Neural cell (in vitro differentiated cells): ENCODE data around the gene DNAH6. TPM values are rescaled to one million over a fixed set of nuclear protein-coding genes. Genes with fewer than 3 reads are reported as not detected.

Experiments
- H2AFZ ChIP-seq: fragments of 200-600, 300-800 bp; sonication (generic), shearing (Covaris generic); 2 replicates; pipeline ENCODE4 v1.6.0; 2014; ENCODE audit warnings: low read depth, mild to moderate bottlenecking, antibody characterized with exemption, low read length, moderate library complexity
- H3F3A ChIP-seq: fragments of 200-600 bp; shearing (Covaris generic); 2 replicates; pipeline ENCODE4 v1.6.1; 2016; ENCODE audit warnings: mild to moderate bottlenecking, moderate library complexity, mixed read lengths, antibody characterized with exemption, low read length; ENCODE audit not compliant: insufficient read depth, poor library complexity, severe bottlenecking
- H3K27ac ChIP-seq: fragments of 200-600, 300-800 bp; sonication (generic), shearing (Covaris generic); 2 replicates; pipeline ENCODE4 v1.5.1; 2014; ENCODE audit warnings: mild to moderate bottlenecking, low read length, moderate library complexity
- H3K27me3 ChIP-seq: fragments of 300-800, 200-600 bp; sonication (generic), shearing (Covaris generic); 2 replicates; pipeline ENCODE4 v1.6.0; 2014; ENCODE audit warnings: mild to moderate bottlenecking, low read depth, low read length, moderate library complexity; ENCODE audit not compliant: insufficient read depth
- H3K36me3 ChIP-seq: fragments of 300-800, 200-600 bp; sonication (generic), shearing (Covaris generic); 2 replicates; pipeline ENCODE4 v1.5.1; 2014; ENCODE audit warnings: mild to moderate bottlenecking, antibody characterized with exemption, low read length, moderate library complexity; ENCODE audit not compliant: insufficient read depth
- H3K4me2 ChIP-seq: fragments of 300-800, 200-600 bp; sonication (generic), shearing (Covaris generic); 2 replicates; pipeline ENCODE4 v1.6.0; 2014; ENCODE audit warnings: mild to moderate bottlenecking, low read length
- H3K4me3 ChIP-seq: fragments of 300-800, 200-600 bp; sonication (generic), shearing (Covaris generic); 2 replicates; pipeline ENCODE4 v1.5.1; 2014; ENCODE audit warnings: mild to moderate bottlenecking, low read length, moderate library complexity
- H3K79me2 ChIP-seq: fragments of 200-600 bp; shearing (Covaris generic); replicated peaks from 2 replicates; pipeline ENCODE4 v1.6.0; 2014; ENCODE audit warnings: mild to moderate bottlenecking, low read length, moderate library complexity; ENCODE audit not compliant: insufficient read depth
- H3K9ac ChIP-seq: fragments of 300-800, 200-600 bp; sonication (generic), shearing (Covaris generic); 2 replicates; pipeline ENCODE4 v1.6.1; 2016; ENCODE audit warnings: mild to moderate bottlenecking, low read length, mixed read lengths
- H3K9me2 ChIP-seq: fragments of 200-600 bp; shearing (Covaris generic); 2 replicates; pipeline ENCODE4 v1.6.1; 2016; ENCODE audit warnings: mild to moderate bottlenecking, low read length, mixed read lengths; ENCODE audit not compliant: insufficient read depth
- H3K9me3 ChIP-seq: fragments of 200-600, 300-800 bp; sonication (generic), shearing (Covaris generic); 2 replicates; pipeline ENCODE4 v1.6.1; 2016; ENCODE audit warnings: mild to moderate bottlenecking, mixed run types, low read length, moderate library complexity, mixed read lengths
- H4K20me1 ChIP-seq: fragments of 200-600 bp; shearing (Covaris generic); 2 replicates; pipeline ENCODE4 v1.6.1; 2016; ENCODE audit warnings: mild to moderate bottlenecking, mixed run types; ENCODE audit not compliant: insufficient read depth
- CTCF ChIP-seq: fragments of 450-650 bp; IDR thresholded peaks from 2 replicates; pipeline ENCODE4 v1.5.1; 2014; ENCODE audit warnings: antibody characterized with exemption, mild to moderate bottlenecking, moderate library complexity; ENCODE audit not compliant: poor library complexity, severe bottlenecking
- EP300 ChIP-seq: fragments of 450-650 bp; conservative IDR thresholded peaks from 2 replicates; pipeline ENCODE4 v1.6.1; 2014; ENCODE audit warnings: antibody characterized with exemption, mild to moderate bottlenecking, moderate library complexity; ENCODE audit not compliant: poor library complexity, severe bottlenecking
- EZH2 ChIP-seq: fragments of 200-600, 300-800 bp; shearing (Covaris generic), sonication (generic); IDR thresholded peaks from 2 replicates; pipeline ENCODE4 v1.6.1; 2014; ENCODE audit warnings: antibody characterized with exemption, low read length, borderline replicate concordance, mild to moderate bottlenecking; ENCODE audit not compliant: insufficient read depth, poor library complexity, severe bottlenecking
- MXI1 ChIP-seq: fragments of 450-650 bp; conservative IDR thresholded peaks from 2 replicates; pipeline ENCODE4 v1.6.1; 2014; ENCODE audit warnings: antibody characterized with exemption, mild to moderate bottlenecking; ENCODE audit not compliant: poor library complexity, severe bottlenecking
- POLR2AphosphoS5 ChIP-seq: IDR thresholded peaks from 2 replicates; pipeline ENCODE4 v1.6.1; 2012
- RAD21 ChIP-seq: fragments of 450-650 bp; conservative IDR thresholded peaks from 2 replicates; pipeline ENCODE4 v1.6.1; 2014; ENCODE audit warnings: antibody characterized with exemption, mild to moderate bottlenecking, moderate library complexity
- REST ChIP-seq: IDR thresholded peaks from 2 replicates; pipeline ENCODE4 v1.6.1; 2012; ENCODE audit warnings: borderline replicate concordance
- SMC3 ChIP-seq: fragments of 450-650 bp; conservative IDR thresholded peaks from 2 replicates; pipeline ENCODE4 v1.6.1; 2014; ENCODE audit warnings: antibody characterized with exemption, mild to moderate bottlenecking, moderate library complexity; ENCODE audit not compliant: poor library complexity
- TAF1 ChIP-seq: IDR thresholded peaks from 2 replicates; pipeline ENCODE4 v1.6.1; 2012; ENCODE audit warnings: low read depth
- polyA plus RNA-seq: library from polyadenylated mRNA; depleted of rRNA; stranded (reverse); fragments of >200 nt; gene quantifications from 2 replicates; pipeline ENCODE4 v1.2.3, GENCODE V29; 2014

Gene DNAH6
- polyA plus RNA-seq, 1 donor from 2014 or later = 2.1 TPM

GRCh38 chr2:84723831-84724230 is 207.5 kb downstream of the DNAH6 start:
- no peaks in the 10 kb centered on the region for H3K79me2 ChIP-seq
- H3K27me3 ChIP-seq = no peaks in the 10 kb centered on the region
- no peaks in the 10 kb centered on the region for H3F3A ChIP-seq
- no peaks in the 10 kb centered on the region for H3K9me2 ChIP-seq
- no peak overlapping the region for H3K27ac ChIP-seq
- no peaks in the 10 kb centered on the region for H3K36me3 ChIP-seq
- no peak overlapping the region for H3K4me2 ChIP-seq
- H4K20me1 ChIP-seq = no peaks in the 10 kb centered on the region
- H3K9me3 ChIP-seq = no peaks in the 10 kb centered on the region
- no peak overlapping the region for H3K4me3 ChIP-seq
- no peak overlapping the region for H2AFZ ChIP-seq
- no peak for TF ChIP-seq CTCF
- no peak for TF ChIP-seq RAD21
- TF ChIP-seq REST = no peak
- no peak for TF ChIP-seq EZH2
- TF ChIP-seq SMC3 = no peak
- TF ChIP-seq MXI1 = no peak
- TF ChIP-seq POLR2AphosphoS5 = no peak
- no peak for TF ChIP-seq TAF1
- no peak for TF ChIP-seq EP300
- H3K9ac ChIP-seq = no peak overlapping the region

- H3K9me2 ChIP-seq = no peaks in the 10 kb centered on the region
- H3K79me2 ChIP-seq = no peaks in the 10 kb centered on the region
- no peak overlapping the region for H3K27ac ChIP-seq
- no peaks in the 10 kb centered on the region for H4K20me1 ChIP-seq
- H3K9ac ChIP-seq = no peak overlapping the region
- H3K9me3 ChIP-seq = no peaks in the 10 kb centered on the region
- H3K4me2 ChIP-seq = no peak overlapping the region
- H2AFZ ChIP-seq = no peak overlapping the region
- H3F3A ChIP-seq = no peaks in the 10 kb centered on the region
- no peak overlapping the region for H3K4me3 ChIP-seq
- TF ChIP-seq MXI1 (no peak), POLR2AphosphoS5 (no peak), EP300 (no peak), TAF1 (no peak), REST (no peak), EZH2 (no peak), CTCF (no peak), RAD21 (no peak), SMC3 (no peak)
- no peaks in the 10 kb centered on the region for H3K36me3 ChIP-seq
- H3K27me3 ChIP-seq = no peaks in the 10 kb centered on the region
These were observed 209.4 kb downstream of the DNAH6 start for GRCh38 chr2:84725717-84726116.
